PC-9 (cell line): ENCODE results near the gene CDC42. TPM values are rescaled to one million over a fixed set of nuclear protein-coding genes. Genes with fewer than 3 reads are reported as not detected.

Experiments used
- BruUV-seq: library from RNA; stranded (reverse); fragments of 400-500 nt; replicated peaks from 2 replicates; lab custom pipeline; 2021; lab: Mats Ljungman, UMichigan
- CTCF ChIA-PET: fragments of 300-600 bp; sonication (Branson Sonifier 250); formaldehyde crosslinking; loops from one replicate; lab custom pipeline; 2022; ENCODE audit warnings: antibody characterized with exemption; lab: Charles Lee
- POLR2A ChIA-PET: fragments of 300-600 bp; sonication (Branson Sonifier 250); formaldehyde crosslinking; loops from one replicate; lab custom pipeline; 2022; ENCODE audit warnings: antibody characterized with exemption; ENCODE audit not compliant: unreplicated experiment; lab: Charles Lee
- DNase-seq, 2 experiments: peaks; one replicate each; pipeline versions ENCODE4 v3.0.0 to v3.0.0-alpha.2; 2015 to 2022; ENCODE audit warnings: mixed read lengths in 1 of 2
- H2AFZ ChIP-seq: fragments of 200-600 bp; sonication (generic); 2 replicates; pipeline ENCODE4 v1.8.1; 2017; ENCODE audit warnings: antibody characterized with exemption
- H3F3A ChIP-seq: fragments of 200-600 bp; sonication (generic); 2 replicates; pipeline ENCODE4 v1.8.1; 2017; ENCODE audit warnings: antibody characterized with exemption, mild to moderate bottlenecking, low read depth; ENCODE audit not compliant: insufficient read depth
- H3K27ac ChIP-seq: fragments of 200-600 bp; sonication (generic); 2 replicates; pipeline ENCODE4 v1.6.1; 2016; ENCODE audit warnings: mixed run types
- H3K27me3 ChIP-seq: fragments of 200-600 bp; sonication (generic); 2 replicates; pipeline ENCODE4 v1.6.1; 2016; ENCODE audit warnings: low read depth, mixed run types; ENCODE audit not compliant: insufficient read depth
- H3K36me3 ChIP-seq: fragments of 200-600 bp; sonication (generic); 2 replicates; pipeline ENCODE4 v1.6.1; 2016; ENCODE audit warnings: low read depth, mixed run types
- H3K4me1 ChIP-seq: fragments of 200-600 bp; sonication (generic); replicated peaks from 2 replicates; pipeline ENCODE4 v1.6.1; 2016; ENCODE audit warnings: mixed run types; ENCODE audit not compliant: insufficient read depth
- H3K4me2 ChIP-seq: fragments of 200-600 bp; sonication (generic); 2 replicates; pipeline ENCODE4 v1.6.1; 2017; ENCODE audit warnings: mixed run types
- H3K4me3 ChIP-seq: fragments of 200-600 bp; sonication (generic); 2 replicates; pipeline ENCODE4 v1.6.1; 2016; ENCODE audit warnings: mixed run types
- H3K79me2 ChIP-seq: fragments of 200-600 bp; sonication (generic); 2 replicates; pipeline ENCODE4 v1.6.1; 2017; ENCODE audit warnings: low read depth, mixed run types
- H3K9me2 ChIP-seq: fragments of 200-600 bp; sonication (generic); 2 replicates; pipeline ENCODE4 v1.8.1; 2017; ENCODE audit warnings: mild to moderate bottlenecking; ENCODE audit not compliant: insufficient read depth
- H3K9me3 ChIP-seq: fragments of 200-600 bp; sonication (generic); 2 replicates; pipeline ENCODE4 v1.8.1; 2016; ENCODE audit warnings: low read depth; ENCODE audit not compliant: insufficient read depth
- H4K20me1 ChIP-seq: fragments of 200-600 bp; sonication (generic); 2 replicates; pipeline ENCODE4 v1.8.1; 2017; ENCODE audit not compliant: insufficient read depth
- EZH2 ChIP-seq: fragments of 200-600 bp; sonication (generic); IDR thresholded peaks from 2 replicates; pipeline ENCODE4 v1.8.0; 2017; ENCODE audit warnings: antibody characterized with exemption, low read depth
- intact Hi-C: fragments of 100-400 bp; cut with micrococcal nuclease; formaldehyde crosslinking; loops from one replicate; pipeline ENCODE4 v1.10.0; 2022; ENCODE audit not compliant: unreplicated experiment
- total RNA-seq: library from RNA; stranded (reverse); gene quantifications from 2 replicates; pipeline ENCODE4 v1.2.3, GENCODE V29; 2021
- TF ChIP-seq, protein P1 (sequence below): fragments of 200-600 bp; sonication (generic); conservative IDR thresholded peaks from 2 replicates; pipeline ENCODE4 v1.6.1; 2017; ENCODE audit warnings: mixed run types, antibody characterized with exemption, mild to moderate bottlenecking, moderate library complexity

The CDC42 gene
- total RNA-seq, 1 experiment from 2014 or later, result 183 TPM

DNA sequence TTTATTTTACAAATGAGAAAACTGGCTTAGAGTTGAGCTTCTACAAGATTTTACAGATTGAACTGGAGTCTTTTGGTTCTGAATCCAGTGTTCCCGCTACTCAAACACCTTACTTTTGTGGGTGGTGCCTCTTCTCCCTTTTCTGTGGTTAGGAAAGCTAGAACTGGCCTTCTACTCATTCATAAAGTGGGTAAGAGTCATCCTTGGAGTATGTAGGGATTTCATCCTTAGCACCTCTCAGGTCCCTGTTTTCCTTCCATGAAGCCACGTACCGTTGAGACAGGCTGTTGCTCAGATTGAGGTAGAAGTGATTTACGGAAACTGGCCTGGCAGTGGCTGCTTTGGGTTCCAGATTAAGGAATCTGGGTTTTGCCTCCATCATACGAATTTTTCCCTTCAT is 54.6 kb downstream of the CDC42 start:
- peaks cover 16% of the 10 kb centered on the region for H3F3A ChIP-seq
- DNase-seq, result no peak
- BruUV-seq, result no TSS peak
- ChIA-PET POLR2A (no interaction called here), CTCF (no interaction called here)
- no peaks in the 10 kb centered on the region for H3K36me3 ChIP-seq
- H3K9me3 ChIP-seq, result no peaks in the 10 kb centered on the region
- H3K27me3 ChIP-seq, result no peaks in the 10 kb centered on the region
- H3K4me3 ChIP-seq, result no peak overlapping the region
- intact Hi-C loops, result no loop called here
- H3K79me2 ChIP-seq, result no peaks in the 10 kb centered on the region
- H3K9me2 ChIP-seq, result no peaks in the 10 kb centered on the region
- TF ChIP-seq EZH2, result no peak
- TF ChIP-seq, protein P1, sequence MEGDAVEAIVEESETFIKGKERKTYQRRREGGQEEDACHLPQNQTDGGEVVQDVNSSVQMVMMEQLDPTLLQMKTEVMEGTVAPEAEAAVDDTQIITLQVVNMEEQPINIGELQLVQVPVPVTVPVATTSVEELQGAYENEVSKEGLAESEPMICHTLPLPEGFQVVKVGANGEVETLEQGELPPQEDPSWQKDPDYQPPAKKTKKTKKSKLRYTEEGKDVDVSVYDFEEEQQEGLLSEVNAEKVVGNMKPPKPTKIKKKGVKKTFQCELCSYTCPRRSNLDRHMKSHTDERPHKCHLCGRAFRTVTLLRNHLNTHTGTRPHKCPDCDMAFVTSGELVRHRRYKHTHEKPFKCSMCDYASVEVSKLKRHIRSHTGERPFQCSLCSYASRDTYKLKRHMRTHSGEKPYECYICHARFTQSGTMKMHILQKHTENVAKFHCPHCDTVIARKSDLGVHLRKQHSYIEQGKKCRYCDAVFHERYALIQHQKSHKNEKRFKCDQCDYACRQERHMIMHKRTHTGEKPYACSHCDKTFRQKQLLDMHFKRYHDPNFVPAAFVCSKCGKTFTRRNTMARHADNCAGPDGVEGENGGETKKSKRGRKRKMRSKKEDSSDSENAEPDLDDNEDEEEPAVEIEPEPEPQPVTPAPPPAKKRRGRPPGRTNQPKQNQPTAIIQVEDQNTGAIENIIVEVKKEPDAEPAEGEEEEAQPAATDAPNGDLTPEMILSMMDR, result no peak
- no peak overlapping the region for H3K27ac ChIP-seq
- H3K4me1 ChIP-seq, result no peaks in the 10 kb centered on the region
- H3K4me2 ChIP-seq, result no peak overlapping the region
- H2AFZ ChIP-seq, result no peak overlapping the region
- H4K20me1 ChIP-seq, result peaks cover 13% of the 10 kb centered on the region

DNA sequence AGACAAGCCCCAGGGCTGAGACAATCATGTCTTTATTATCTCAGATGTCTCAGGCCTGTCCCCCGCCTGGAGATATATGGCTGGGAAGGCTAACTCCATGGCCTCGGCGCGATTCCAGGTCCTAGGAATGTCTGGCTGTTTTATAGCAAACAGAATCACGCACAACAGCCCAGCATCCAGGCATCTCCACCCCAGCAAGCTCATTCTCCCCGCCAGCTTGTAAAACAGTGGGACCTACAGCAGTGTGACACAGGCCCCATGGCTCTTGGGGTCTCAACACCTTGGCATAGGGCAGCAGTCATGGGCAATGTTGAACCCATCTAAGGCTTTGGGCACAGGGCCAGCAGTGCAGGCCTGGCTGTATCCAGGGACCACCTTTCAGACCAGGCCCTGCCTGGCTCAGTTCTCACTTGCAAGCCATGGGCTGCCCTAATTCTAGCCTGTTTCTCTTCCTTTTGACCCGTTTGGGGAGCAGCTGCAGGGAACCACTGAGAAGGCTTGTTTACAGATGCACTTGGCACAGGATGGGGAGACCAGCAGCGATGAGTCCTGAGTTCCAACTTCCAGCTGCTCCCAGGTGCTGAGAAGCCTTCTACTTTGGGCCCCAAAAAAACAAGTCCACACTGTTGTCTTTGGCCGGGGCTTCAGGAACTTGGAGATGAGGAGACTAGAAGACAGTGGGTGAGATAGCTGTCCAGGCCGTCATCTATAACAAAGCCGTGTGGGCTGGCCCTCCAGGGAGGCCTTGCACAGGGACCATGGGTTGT is 56.0 kb downstream of the CDC42 start:
- CTCF ChIA-PET, result no interaction called here
- Histone ChIP-seq H3K9me3 (no peaks in the 10 kb centered on the region), H3K36me3 (no peaks in the 10 kb centered on the region), H2AFZ (no peak overlapping the region), H4K20me1 (peaks cover 12% of the 10 kb centered on the region), H3K27ac (no peak overlapping the region), H3F3A (peaks cover 16% of the 10 kb centered on the region), H3K9me2 (no peaks in the 10 kb centered on the region), H3K27me3 (no peaks in the 10 kb centered on the region), H3K4me2 (no peak overlapping the region), H3K79me2 (no peaks in the 10 kb centered on the region), H3K4me1 (no peaks in the 10 kb centered on the region), H3K4me3 (no peak overlapping the region)
- DNase-seq, result no peak
- intact Hi-C loops, result no loop called here
- POLR2A ChIA-PET, result no interaction called here
- BruUV-seq, result no TSS peak
- TF ChIP-seq, protein P1, result no peak
- no peak for TF ChIP-seq EZH2

DNA sequence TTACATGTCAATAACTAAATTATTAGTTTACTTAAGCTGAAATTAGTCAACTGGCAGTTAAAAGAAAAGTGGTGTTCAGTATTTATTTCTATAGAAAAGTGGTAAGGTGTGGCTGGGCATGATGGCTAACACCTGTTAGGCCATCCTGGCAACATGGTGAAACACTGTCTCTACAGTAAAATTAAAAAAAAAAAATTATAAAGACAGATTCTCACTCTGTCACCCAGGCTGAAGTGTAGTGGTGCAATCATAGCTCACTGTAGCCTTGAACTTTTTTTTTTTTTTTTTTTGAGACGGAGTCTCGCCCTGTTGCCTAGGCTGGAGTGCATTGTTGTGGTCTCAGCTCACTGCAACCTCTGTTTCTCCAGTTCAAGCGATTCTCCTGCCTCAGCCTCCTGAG is 57.5 kb downstream of the CDC42 start:
- Histone ChIP-seq H3K79me2 (no peaks in the 10 kb centered on the region), H3F3A (peaks cover 9% of the 10 kb centered on the region; the same call in 1 of the 2 replicates), H3K36me3 (no peaks in the 10 kb centered on the region), H3K4me3 (no peak overlapping the region), H3K9me2 (no peaks in the 10 kb centered on the region), H2AFZ (no peak overlapping the region), H3K9me3 (no peaks in the 10 kb centered on the region), H3K27me3 (no peaks in the 10 kb centered on the region), H3K4me1 (no peaks in the 10 kb centered on the region), H3K4me2 (no peak overlapping the region), H4K20me1 (peaks cover 8% of the 10 kb centered on the region), H3K27ac (no peak overlapping the region)
- TF ChIP-seq EZH2, result no peak
- CTCF ChIA-PET, result interaction anchor here (0.6 kb wide), 2 partner anchors 92 to 1784 kb away, joined by 5 to 6 read pairs; no protein-coding TSS in a partner anchor
- intact Hi-C loops, result no loop called here
- POLR2A ChIA-PET, result interaction anchor here (0.5 kb wide), 1 partner anchor 543 kb away, joined by 8 read pairs; no protein-coding TSS in a partner anchor
- BruUV-seq, result no TSS peak
- no peak for DNase-seq
